BE2C (cell line): ENCODE results near the gene VOPP1. TPM values are rescaled to one million over a fixed set of nuclear protein-coding genes. Genes with fewer than 3 reads are reported as not detected.
A peak's percentile ranks its signal among the peaks of the same experiment; 100 is the strongest.
"Not testable (repeated sequence)": the region's sequence is repeated elsewhere in the genome, so short reads cannot be mapped to it uniquely, and the experiment has no call there.

Experiments
- DNase-seq: peaks from one replicate; pipeline ENCODE4 v3.0.0-alpha.2; 2020
- H3K27me3 ChIP-seq: fragments of 250-450 bp; sonication (Bioruptor Pico); 2 replicates; pipeline ENCODE4 v1.5.1; 2020; ENCODE audit warnings: mild to moderate bottlenecking
- H3K36me3 ChIP-seq: fragments of 250-450 bp; sonication (Bioruptor Pico); 2 replicates; pipeline ENCODE4 v1.5.1; 2020; ENCODE audit warnings: mild to moderate bottlenecking
- H3K4me1 ChIP-seq: fragments of 250-450 bp; sonication (Bioruptor Pico); 2 replicates; pipeline ENCODE4 v1.5.1; 2020
- H3K4me3 ChIP-seq: 2 replicates; pipeline ENCODE4 v1.5.1; 2011; ENCODE audit warnings: low read depth, low read length
- H3K9me3 ChIP-seq: fragments of 250-450 bp; sonication (Bioruptor Pico); 2 replicates; pipeline ENCODE4 v1.5.1; 2020
- CTCF ChIP-seq: IDR thresholded peaks from 2 replicates; pipeline ENCODE4 v1.5.1; 2012; ENCODE audit warnings: mild to moderate bottlenecking, low read depth, low read length
- polyA plus RNA-seq: library from polyadenylated mRNA; unstranded; fragments of >200 nt; gene quantifications from one replicate; pipeline ENCODE4 v1.2.1, GENCODE V29; 2012; ENCODE audit warnings: low read depth, missing spikeins; ENCODE audit not compliant: insufficient read length, insufficient read depth

Gene VOPP1, protein sequence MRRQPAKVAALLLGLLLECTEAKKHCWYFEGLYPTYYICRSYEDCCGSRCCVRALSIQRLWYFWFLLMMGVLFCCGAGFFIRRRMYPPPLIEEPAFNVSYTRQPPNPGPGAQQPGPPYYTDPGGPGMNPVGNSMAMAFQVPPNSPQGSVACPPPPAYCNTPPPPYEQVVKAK
- polyA plus RNA-seq = 38.5 TPM

GRCh38 chr7:55572378-55573233, at the start of gene VOPP1:
VOPP1 (minus strand) TSS chr7:55572502; CDS start chr7:55572324, 178 bp downstream.
- Histone ChIP-seq H3K4me1 (peaks cover 26% of the 10 kb centered on the region), H3K27me3 (no peaks in the 10 kb centered on the region), H3K4me3 (peak within 1 kb of the TSS; percentile 84), H3K36me3 (no peaks in the 10 kb centered on the region), H3K9me3 (no peaks in the 10 kb centered on the region)
- peak; percentile 81 for DNase-seq
- TF ChIP-seq CTCF = no peak

- no peak for DNase-seq
These were observed 46.6 kb upstream of the VOPP1 start for GRCh38 chr7:55618913-55619312.

DNA sequence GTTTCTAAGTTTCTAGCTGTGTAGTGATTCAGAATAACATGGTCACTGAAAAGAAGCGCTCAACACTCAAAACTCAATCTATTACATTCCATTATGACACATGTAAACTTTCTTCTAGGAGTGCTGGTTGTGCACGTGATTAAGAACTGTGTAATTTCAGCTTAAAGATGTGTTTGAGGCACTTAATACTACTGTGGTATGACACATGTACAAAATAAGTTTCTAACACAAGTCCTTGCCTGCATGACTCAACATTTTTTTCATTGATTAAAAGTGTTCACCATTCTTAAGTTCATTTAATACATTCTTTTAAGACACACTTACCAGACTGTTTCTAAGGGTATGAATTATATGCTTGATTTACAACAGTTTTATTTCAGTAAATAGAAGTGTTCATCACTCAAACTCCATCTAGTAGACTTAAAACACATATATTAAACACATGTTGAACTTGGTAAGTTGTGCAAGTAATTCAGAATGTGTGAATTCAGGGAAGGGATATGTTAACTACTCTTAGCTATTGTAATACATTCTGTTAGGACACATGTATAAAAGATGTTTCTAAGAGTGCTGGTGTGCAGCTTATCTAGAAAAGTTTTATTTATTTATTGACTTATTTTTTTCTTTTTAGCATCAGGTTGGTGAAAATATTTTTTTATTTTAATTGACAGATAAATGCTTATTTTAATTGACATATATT, 42.2 kb upstream of the VOPP1 start:
- not testable (repeated sequence) for H3K27me3 ChIP-seq

More at GRCh38 chr7:55618913-55619312, 46.6 kb upstream of the VOPP1 start:
- Histone ChIP-seq H3K9me3 (no peaks in the 10 kb centered on the region), H3K4me1 (no peaks in the 10 kb centered on the region), H3K36me3 (no peaks in the 10 kb centered on the region), H3K27me3 (no peaks in the 10 kb centered on the region), H3K4me3 (no peak overlapping the region)
- TF ChIP-seq CTCF = no peak

GRCh38 chr7:55609726-55610125, 37.4 kb upstream of the VOPP1 start:
- H3K4me1 ChIP-seq, H3K27me3 ChIP-seq, DNase-seq, H3K36me3 ChIP-seq, H3K4me3 ChIP-seq, H3K9me3 ChIP-seq: not testable (repeated sequence)

More for the DNA sequence above, 42.2 kb upstream of the VOPP1 start:
- H3K9me3 ChIP-seq, H3K4me3 ChIP-seq, DNase-seq, H3K4me1 ChIP-seq, H3K36me3 ChIP-seq: not testable (repeated sequence)

DNA sequence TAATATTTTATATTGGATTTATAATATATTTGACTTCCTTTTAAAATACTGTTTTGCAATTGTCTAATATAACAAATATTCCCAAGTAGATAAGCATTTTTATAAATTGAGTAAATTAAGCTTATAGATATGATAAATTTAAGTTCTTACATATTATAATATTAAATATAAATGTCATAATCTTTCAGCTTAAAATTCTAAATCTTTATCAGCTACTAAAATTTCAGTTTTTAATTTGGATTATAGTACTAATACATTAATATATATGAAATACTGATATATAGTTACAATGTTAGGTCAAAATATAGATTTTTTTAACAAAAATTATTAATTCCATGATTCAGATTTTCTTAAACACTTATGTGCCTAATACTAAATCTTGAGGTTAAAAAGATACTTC, 33.4 kb upstream of the VOPP1 start:
- not testable (repeated sequence) for H3K4me1 ChIP-seq, H3K27me3 ChIP-seq, H3K36me3 ChIP-seq, H3K4me3 ChIP-seq, H3K9me3 ChIP-seq, DNase-seq

GRCh38 chr7:55597944-55598499, 25.7 kb upstream of the VOPP1 start:
- H3K9me3 ChIP-seq, H3K36me3 ChIP-seq, H3K4me1 ChIP-seq, H3K4me3 ChIP-seq, DNase-seq, H3K27me3 ChIP-seq: not testable (repeated sequence)
- TF ChIP-seq CTCF = peak; percentile 51

GRCh38 chr7:55597214-55597739, 25.0 kb upstream of the VOPP1 start:
- H3K27me3 ChIP-seq, DNase-seq, H3K4me3 ChIP-seq, H3K9me3 ChIP-seq, H3K36me3 ChIP-seq, H3K4me1 ChIP-seq: not testable (repeated sequence)
